K562 (cell line): Measurements from ENCODE around the gene ABCD3. TPM values are rescaled to one million over a fixed set of nuclear protein-coding genes. Genes with fewer than 3 reads are reported as not detected.

Source experiments
- BRF1 ChIP-seq: IDR thresholded peaks from 3 replicates; pipeline ENCODE4 v1.6.1; 2011; ENCODE audit warnings: borderline replicate concordance, mild to moderate bottlenecking; ENCODE audit not compliant: insufficient read length; ENCODE audit errors: extremely low read depth
- CAMTA2 ChIP-seq: fragments of 250-450 bp; sonication (Bioruptor Pico); conservative IDR thresholded peaks from 2 replicates; pipeline ENCODE4 v1.5.1; 2022
- CEBPG ChIP-seq, 3 experiments: fragments of 200-800 bp in 1 of 3; sonication (Bioruptor generic) in 1 of 3; sonication (generic) in 1 of 3; formaldehyde crosslinking in 1 of 3; IDR thresholded peaks in 2 of 3; conservative IDR thresholded peaks in 1 of 3; 2 replicates each; pipeline versions ENCODE4 v1.6.1 to v1.8.0; 2016 to 2022; ENCODE audit warnings: missing compliant biosample characterization in 2 of 3, missing genetic modification characterization in 2 of 3, mild to moderate bottlenecking in 1 of 3, missing genetic modification reagents in 1 of 3
- CTBP1 ChIP-seq: fragments of 450-650 bp; IDR thresholded peaks from 2 replicates; pipeline ENCODE4 v1.6.1; 2016; ENCODE audit warnings: borderline replicate concordance
- ETV1 ChIP-seq: fragments of 450-650 bp; conservative IDR thresholded peaks from 2 replicates; pipeline ENCODE4 v1.6.1; 2016; ENCODE audit warnings: missing genetic modification characterization, control low read depth, low read depth, missing compliant biosample characterization
- FUS ChIP-seq: fragments of 200-400 bp; formaldehyde crosslinking; optimal IDR thresholded peaks from 2 replicates; pipeline ENCODE3; 2017; ENCODE audit warnings: low read depth, low read length
- HNRNPH1 ChIP-seq: fragments of 200-400 bp; formaldehyde crosslinking; optimal IDR thresholded peaks from 2 replicates; pipeline ENCODE3; 2017; ENCODE audit warnings: low read depth, mild to moderate bottlenecking, low read length, moderate library complexity
- HNRNPLL ChIP-seq: fragments of 200-400 bp; formaldehyde crosslinking; IDR thresholded peaks from 2 replicates; pipeline ENCODE4 v1.6.1; 2017; ENCODE audit warnings: low read length, low read depth, mild to moderate bottlenecking; ENCODE audit not compliant: poor library complexity, severe bottlenecking
- MIER1 ChIP-seq: fragments of 450-650 bp; IDR thresholded peaks from 2 replicates; pipeline ENCODE4 v1.6.1; 2016; ENCODE audit warnings: antibody characterized with exemption, mild to moderate bottlenecking, low read depth
- RBM17 ChIP-seq: fragments of 200-400 bp; formaldehyde crosslinking; IDR thresholded peaks from 2 replicates; pipeline ENCODE4 v1.6.1; 2017; ENCODE audit warnings: low read depth, mild to moderate bottlenecking, low read length, borderline replicate concordance
- TEAD4 ChIP-seq, 2 experiments: sonication (generic) in 1 of 2; formaldehyde crosslinking in 1 of 2; IDR thresholded peaks; 2 replicates each; pipeline versions ENCODE4 v1.6.1 to v1.8.0; 2012 to 2022; ENCODE audit warnings: borderline replicate concordance in 1 of 2, inconsistent platforms in 1 of 2, low read length in 1 of 2, mild to moderate bottlenecking in 1 of 2, missing genetic modification reagents in 1 of 2
- ZKSCAN8 ChIP-seq: fragments of 200-800 bp; sonication (Bioruptor generic); IDR thresholded peaks from 2 replicates; pipeline ENCODE4 v1.6.1; 2016; ENCODE audit warnings: missing genetic modification characterization, missing compliant biosample characterization
- ZNF23 ChIP-seq: fragments of 250-450 bp; sonication (Bioruptor Pico); IDR thresholded peaks from 2 replicates; pipeline ENCODE4 v1.4.0; 2020; ENCODE audit warnings: mild to moderate bottlenecking
- ZNF766 ChIP-seq: fragments of 200-800 bp; sonication (Bioruptor generic); conservative IDR thresholded peaks from 2 replicates; pipeline ENCODE4 v1.6.1; 2016; ENCODE audit warnings: missing genetic modification characterization, missing compliant biosample characterization
- polyA plus RNA-seq, 8 experiments: library from polyadenylated mRNA; depleted of rRNA in 4 of 8; stranded (reverse) in 5 of 8; unstranded in 3 of 8; fragments of >200 nt; fragmentation: Nextera tagmentation in 2 of 8; fragmentation: Illumina TruSeq in 1 of 8; extraction: Ambion mirVana in 2 of 8; extraction: Trizol in 1 of 8; gene quantifications; 2 replicates each; pipeline versions ENCODE4 v1.2.1 to v1.2.3, GENCODE V29; 2011 to 2014; ENCODE audit warnings: inconsistent platforms in 1 of 8, missing spikeins in 1 of 8
- total RNA-seq, 7 experiments: library from RNA; depleted of rRNA in 6 of 7; stranded (reverse); fragments of >200 nt in 6 of 7; fragmentation: Illumina TruSeq in 2 of 7; extraction: Trizol in 2 of 7; gene quantifications; 2 replicates each; pipeline versions ENCODE4 v1.2.1 to v1.2.3, GENCODE V29; 2011 to 2021; ENCODE audit warnings: low replicate concordance in 1 of 7
- TF ChIP-seq, protein P1 (sequence below): sonication (generic); formaldehyde crosslinking; IDR thresholded peaks from 2 replicates; pipeline ENCODE4 v1.8.1; 2023; ENCODE audit warnings: mild to moderate bottlenecking, missing genetic modification reagents
- TF ChIP-seq, protein P2 (sequence below): fragments of 200-800 bp; sonication (Bioruptor generic); IDR thresholded peaks from 2 replicates; pipeline ENCODE4 v1.6.1; 2016; ENCODE audit warnings: missing genetic modification characterization, missing compliant biosample characterization
- TF ChIP-seq, protein P3 (sequence below): fragments of 250-450 bp; sonication (Bioruptor Pico); IDR thresholded peaks from 2 replicates; pipeline ENCODE4 v1.8.0; 2021; ENCODE audit warnings: moderate library complexity, mild to moderate bottlenecking, inconsistent platforms

Gene ABCD3
- total and polyA plus RNA-seq, 9 of the 15 experiments (the other 6 are each of a cell fraction or from before 2014, with no cell fraction given), result 11.0 to 30.7 (median 15.5) TPM

GRCh38 chr1:94417978-94418663, at the start of gene ABCD3 (continued):
- TF ChIP-seq, protein P1, sequence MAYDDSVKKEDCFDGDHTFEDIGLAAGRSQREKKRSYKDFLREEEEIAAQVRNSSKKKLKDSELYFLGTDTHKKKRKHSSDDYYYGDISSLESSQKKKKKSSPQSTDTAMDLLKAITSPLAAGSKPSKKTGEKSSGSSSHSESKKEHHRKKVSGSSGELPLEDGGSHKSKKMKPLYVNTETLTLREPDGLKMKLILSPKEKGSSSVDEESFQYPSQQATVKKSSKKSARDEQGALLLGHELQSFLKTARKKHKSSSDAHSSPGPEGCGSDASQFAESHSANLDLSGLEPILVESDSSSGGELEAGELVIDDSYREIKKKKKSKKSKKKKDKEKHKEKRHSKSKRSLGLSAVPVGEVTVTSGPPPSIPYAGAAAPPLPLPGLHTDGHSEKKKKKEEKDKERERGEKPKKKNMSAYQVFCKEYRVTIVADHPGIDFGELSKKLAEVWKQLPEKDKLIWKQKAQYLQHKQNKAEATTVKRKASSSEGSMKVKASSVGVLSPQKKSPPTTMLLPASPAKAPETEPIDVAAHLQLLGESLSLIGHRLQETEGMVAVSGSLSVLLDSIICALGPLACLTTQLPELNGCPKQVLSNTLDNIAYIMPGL (CRISPR knock-in tag), result peak; percentile 26; the same call in 1 of the 2 replicates
- TF ChIP-seq HNRNPH1, result no peak
- TF ChIP-seq HNRNPLL, result peak; percentile 56
- peak; percentile 14; the same call in 1 of the 2 replicates for TF ChIP-seq TEAD4 (IDR thresholded peaks at IDR 0.05; ENCODE audit: low read length)
- no peak for TF ChIP-seq TEAD4 (CRISPR knock-in tag; IDR thresholded peaks at IDR 0.05; ENCODE audit: borderline replicate concordance)
- TF ChIP-seq FUS, result peak; percentile 34
- no peak for TF ChIP-seq BRF1
- TF ChIP-seq RBM17, result no peak
- TF ChIP-seq ZNF766, result no peak
- TF ChIP-seq, protein P2, sequence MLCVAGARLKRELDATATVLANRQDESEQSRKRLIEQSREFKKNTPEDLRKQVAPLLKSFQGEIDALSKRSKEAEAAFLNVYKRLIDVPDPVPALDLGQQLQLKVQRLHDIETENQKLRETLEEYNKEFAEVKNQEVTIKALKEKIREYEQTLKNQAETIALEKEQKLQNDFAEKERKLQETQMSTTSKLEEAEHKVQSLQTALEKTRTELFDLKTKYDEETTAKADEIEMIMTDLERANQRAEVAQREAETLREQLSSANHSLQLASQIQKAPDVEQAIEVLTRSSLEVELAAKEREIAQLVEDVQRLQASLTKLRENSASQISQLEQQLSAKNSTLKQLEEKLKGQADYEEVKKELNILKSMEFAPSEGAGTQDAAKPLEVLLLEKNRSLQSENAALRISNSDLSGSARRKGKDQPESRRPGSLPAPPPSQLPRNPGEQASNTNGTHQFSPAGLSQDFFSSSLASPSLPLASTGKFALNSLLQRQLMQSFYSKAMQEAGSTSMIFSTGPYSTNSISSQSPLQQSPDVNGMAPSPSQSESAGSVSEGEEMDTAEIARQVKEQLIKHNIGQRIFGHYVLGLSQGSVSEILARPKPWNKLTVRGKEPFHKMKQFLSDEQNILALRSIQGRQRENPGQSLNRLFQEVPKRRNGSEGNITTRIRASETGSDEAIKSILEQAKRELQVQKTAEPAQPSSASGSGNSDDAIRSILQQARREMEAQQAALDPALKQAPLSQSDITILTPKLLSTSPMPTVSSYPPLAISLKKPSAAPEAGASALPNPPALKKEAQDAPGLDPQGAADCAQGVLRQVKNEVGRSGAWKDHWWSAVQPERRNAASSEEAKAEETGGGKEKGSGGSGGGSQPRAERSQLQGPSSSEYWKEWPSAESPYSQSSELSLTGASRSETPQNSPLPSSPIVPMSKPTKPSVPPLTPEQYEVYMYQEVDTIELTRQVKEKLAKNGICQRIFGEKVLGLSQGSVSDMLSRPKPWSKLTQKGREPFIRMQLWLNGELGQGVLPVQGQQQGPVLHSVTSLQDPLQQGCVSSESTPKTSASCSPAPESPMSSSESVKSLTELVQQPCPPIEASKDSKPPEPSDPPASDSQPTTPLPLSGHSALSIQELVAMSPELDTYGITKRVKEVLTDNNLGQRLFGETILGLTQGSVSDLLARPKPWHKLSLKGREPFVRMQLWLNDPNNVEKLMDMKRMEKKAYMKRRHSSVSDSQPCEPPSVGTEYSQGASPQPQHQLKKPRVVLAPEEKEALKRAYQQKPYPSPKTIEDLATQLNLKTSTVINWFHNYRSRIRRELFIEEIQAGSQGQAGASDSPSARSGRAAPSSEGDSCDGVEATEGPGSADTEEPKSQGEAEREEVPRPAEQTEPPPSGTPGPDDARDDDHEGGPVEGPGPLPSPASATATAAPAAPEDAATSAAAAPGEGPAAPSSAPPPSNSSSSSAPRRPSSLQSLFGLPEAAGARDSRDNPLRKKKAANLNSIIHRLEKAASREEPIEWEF (CRISPR knock-in tag), result no peak
- no peak for TF ChIP-seq MIER1
- no peak for TF ChIP-seq ZNF23 (CRISPR knock-in tag)
- no peak for TF ChIP-seq ZKSCAN8
- TF ChIP-seq ETV1 (tag), result peak; percentile 60
- TF ChIP-seq, protein P3, sequence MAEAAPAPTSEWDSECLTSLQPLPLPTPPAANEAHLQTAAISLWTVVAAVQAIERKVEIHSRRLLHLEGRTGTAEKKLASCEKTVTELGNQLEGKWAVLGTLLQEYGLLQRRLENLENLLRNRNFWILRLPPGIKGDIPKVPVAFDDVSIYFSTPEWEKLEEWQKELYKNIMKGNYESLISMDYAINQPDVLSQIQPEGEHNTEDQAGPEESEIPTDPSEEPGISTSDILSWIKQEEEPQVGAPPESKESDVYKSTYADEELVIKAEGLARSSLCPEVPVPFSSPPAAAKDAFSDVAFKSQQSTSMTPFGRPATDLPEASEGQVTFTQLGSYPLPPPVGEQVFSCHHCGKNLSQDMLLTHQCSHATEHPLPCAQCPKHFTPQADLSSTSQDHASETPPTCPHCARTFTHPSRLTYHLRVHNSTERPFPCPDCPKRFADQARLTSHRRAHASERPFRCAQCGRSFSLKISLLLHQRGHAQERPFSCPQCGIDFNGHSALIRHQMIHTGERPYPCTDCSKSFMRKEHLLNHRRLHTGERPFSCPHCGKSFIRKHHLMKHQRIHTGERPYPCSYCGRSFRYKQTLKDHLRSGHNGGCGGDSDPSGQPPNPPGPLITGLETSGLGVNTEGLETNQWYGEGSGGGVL (CRISPR knock-in tag), result no peak
- TF ChIP-seq CEBPG (CRISPR knock-in tag; IDR thresholded peaks at IDR 0.05), result peak; percentile 58
- peak in 1 of 2 experiments; percentile 2; a peak in 1 of 4 replicates for TF ChIP-seq CEBPG (tag; conservative IDR thresholded peaks at IDR 0.05 in 1 of 2, IDR thresholded peaks at IDR 0.05 in 1 of 2)
- TF ChIP-seq CTBP1, result peak; percentile 86
- no peak for TF ChIP-seq CAMTA2
